ENCODE data around the gene CEP131.
"Not testable (repeated sequence)": the region's sequence is repeated elsewhere in the genome, so short reads cannot be mapped to it uniquely, and the experiment has no call there.

The CEP131 gene

GRCh38 chr17:81238815-81239713 lies 16.3 kb upstream of the CEP131 start, which contains the start of the genes NDUFAF8 and TEPSIN:
Gene NDUFAF8 (plus strand): TSS chr17:81239318. CDS start chr17:81239364, 46 bp downstream.
Gene TEPSIN (minus strand): TSS chr17:81239055. CDS start chr17:81239033, 22 bp downstream.
- peak; percentile 100 for DNase-seq (ENCODE audit: low read depth in 2 of 2)

- no peak for DNase-seq (ENCODE audit: low read depth in 2 of 2)
Observed at GRCh38 chr17:81238490-81238814, 15.7 kb upstream of the CEP131 start.

DNA sequence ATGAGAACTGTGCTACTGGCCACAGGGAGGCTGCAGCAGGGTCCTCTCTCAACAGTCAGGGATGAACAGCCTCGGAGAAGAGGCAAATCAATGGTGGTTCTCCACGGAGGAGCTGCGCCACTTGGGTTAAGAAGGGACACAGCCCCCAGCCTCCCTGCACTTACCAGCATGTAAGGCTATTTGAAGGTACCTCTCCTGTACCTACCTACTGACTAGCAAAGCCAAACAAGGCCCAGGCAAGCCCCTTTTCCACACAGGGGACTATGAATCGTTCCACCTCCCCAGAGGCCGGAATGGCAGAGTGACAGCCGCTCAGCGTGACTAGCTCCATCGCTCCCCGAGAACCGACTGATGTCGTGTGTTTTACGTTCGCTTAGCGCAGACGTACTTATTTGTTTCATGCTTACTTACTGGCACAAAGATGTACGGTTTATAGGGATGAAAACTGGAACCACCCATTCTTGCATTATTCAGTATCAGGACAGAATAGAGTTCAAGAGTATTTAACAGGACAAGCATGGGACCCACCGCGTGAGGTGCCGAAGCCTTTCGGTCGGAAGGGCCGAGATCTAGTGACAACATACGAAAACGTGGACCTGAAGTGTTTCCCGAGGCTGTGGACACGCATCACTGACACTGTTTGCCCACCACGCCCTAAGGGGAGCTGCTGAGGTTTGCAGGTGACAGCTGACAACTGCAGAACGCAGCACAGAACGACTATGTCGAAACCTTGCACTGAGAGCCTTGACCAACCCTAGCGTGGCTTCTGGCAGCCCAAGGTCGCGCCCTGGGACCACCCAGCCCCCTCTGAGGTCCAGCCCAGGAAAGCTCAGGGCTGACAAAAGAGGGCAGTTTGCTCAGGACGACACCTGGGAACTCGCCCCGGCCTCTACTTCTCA lies 15.1 kb upstream of the CEP131 start:
- DNase-seq (ENCODE audit: low read depth in 2 of 2): no peak

DNA sequence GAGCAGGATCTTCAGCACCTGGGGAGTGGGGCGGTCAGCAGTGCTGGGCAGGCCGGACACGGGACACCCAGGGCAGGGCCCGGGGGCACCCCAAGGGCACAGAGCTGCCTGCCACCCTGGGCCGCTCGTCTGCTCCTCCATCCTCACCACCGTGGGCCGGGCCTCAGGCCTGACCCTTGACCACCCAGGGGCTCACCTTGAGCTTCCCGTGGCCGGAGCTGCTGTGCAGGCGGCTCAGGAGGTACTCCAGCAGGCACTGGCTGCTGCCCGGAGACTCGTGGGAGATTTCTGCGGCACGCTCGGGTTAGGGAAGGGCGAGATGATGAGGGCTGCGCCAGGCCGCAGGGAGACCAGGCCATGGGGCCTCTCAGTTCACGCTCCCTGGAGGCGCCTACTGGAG lies 14.0 kb upstream of the CEP131 start:
- no peak for DNase-seq (ENCODE audit: low read depth in 2 of 2)

DNA sequence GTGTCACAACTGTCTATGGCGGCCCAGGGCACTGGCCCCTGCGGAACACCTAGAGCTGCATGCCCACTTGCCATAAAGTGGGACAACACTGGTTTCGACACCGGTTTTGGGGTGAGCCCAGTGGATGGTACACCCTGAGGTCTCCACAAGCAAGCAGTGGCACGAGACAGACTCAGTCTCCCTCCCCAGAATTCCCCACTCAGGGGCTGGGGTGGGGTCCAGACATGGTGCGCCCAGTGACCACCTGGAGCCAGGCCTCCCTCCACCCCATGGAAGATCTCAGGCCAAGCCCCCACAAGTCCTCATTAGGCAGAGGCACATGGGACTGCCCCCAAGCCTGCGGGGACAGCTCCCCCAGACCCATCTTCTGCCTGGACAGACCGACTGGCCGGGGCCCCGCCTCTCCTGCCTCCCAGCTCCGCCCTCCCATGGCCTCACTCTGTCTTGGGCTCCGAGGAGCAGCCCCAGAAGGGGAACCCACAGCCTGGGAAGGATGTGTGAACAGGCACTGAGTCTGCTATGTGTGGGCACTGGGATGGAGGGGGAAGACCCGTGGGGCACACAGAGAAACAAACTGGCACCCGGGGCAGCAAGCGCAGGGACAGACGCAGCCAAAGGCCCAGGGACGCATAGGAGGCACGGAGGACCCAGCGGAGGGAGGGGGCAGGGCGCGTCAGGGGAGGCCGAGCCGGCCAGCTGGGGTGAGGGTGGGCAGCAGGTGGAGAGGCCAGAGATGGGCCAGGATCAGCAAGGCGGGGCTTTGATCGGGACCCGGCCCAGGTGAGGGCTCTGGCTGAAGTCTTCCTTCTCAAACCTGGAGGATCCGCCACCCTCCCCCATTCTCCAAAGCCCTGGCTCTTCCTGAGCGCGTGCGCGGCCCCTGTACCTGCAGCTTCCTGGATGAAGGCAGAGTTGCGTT lies 13.3 kb upstream of the CEP131 start:
- DNase-seq (ENCODE audit: low read depth in 2 of 2): no peak

DNA sequence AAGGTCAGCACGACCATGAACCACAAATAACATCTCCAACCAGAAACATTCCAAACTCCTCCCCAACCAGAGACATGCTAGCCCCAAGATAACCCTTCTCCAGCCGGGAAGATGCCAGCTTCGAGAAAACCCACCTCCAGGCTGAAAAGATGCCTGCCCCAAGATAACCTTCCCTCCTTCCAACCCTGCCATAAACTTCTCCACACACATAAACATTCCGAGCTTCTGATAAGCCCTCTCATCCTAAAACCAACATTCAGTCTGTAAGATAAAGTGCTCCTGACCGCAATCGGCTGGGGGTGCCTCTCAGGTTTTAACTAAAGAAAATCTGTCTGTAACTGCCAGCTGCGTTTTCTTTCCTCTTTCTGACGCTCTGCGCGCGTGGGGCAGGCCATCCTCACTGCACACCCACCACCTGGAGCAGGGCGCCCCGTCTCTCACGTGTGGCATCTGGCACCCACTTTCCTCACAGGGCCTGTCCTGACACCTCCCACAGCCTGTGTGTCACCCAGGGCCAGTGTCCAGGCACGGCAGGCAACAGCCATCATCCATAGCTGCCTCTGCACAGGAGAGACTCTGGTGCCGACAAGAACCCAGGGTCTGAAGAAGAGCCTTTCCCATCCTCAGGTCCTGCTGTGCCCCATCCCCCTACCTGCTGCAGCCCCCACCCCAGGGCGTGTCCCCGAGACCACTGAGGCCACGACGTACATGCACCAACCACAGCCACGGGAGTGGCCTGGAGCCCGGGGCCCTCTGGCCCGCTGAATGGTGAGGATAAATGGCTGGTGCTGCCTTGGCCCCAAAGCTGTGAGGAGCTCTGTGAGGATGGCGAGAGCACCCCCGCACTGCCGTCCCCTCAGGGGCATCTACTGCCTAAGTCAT lies 12.4 kb upstream of the CEP131 start:
- DNase-seq (ENCODE audit: low read depth in 2 of 2): no peak

DNA sequence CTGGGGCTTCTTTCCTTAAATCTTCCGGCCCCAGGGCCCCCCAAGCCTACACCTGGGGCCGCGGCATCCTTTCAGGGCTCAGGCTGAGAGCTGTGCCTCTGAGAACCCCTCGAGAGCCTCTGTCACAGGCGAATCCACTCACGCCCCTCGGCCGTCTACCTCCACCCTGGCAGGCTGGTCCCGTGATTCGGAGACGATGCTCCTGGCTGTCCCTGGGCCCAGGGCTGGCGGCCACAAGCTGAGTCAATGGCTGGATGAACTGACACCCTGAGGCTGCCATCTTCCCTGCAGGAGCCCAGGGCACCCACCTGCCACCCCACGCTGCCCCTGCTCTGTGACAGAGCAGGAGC lies 11.7 kb upstream of the CEP131 start:
- DNase-seq (ENCODE audit: low read depth in 2 of 2): no peak

DNA sequence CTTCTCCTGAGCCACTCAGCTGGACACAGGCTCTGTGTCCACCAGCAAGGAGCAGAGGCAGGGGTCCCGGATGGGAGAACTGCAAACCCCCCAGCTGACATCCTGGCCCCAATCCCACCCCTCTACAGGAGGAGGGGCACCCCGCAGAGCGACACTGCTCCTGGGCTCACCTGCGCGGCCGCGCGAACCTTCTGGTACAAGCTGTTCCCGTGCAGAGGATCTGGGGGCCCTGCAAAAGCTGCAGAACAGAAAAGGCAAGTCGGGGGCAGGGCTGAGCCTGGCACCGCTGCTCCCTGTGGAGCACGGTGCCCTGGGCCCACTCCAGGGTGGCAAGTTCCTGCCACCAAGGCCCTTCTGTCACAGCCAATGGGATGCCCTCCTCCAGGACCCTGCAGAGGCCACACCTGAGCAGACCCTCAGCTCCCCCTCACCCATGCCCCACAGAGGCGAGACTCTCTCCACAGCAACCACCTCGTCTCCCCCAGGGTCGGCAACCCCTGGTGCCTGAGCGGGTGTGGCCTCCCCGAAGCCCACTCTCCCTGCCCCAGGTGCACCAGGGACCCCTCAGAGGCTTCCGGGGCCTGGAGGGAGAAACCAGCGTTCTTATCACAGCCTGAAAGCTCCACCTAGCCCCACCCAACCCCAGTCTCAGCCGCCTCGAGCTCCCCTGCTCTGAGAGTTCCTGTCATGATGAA lies 11.2 kb upstream of the CEP131 start:
- DNase-seq (ENCODE audit: low read depth in 2 of 2): no peak

DNA sequence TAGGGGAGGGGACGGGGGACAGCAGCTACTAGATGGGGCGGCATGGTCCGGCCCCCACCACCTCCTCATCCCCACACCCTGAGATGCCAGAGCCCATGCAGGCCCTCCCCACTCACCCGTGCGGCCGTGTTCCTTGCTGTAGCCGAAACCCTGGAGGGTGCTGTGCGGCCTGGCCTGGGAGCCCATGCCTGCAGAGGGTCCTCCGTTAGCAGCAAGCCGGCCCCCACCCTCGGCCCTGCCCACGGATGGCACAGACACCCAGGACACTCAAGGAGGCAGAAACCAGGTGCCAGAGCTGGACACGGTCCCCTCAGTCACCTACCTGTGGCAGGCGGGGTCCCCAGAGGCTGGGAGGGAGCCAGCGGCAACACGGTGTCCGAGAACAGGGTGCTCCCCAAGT lies 10.6 kb upstream of the CEP131 start:
- DNase-seq (ENCODE audit: low read depth in 2 of 2): no peak

DNA sequence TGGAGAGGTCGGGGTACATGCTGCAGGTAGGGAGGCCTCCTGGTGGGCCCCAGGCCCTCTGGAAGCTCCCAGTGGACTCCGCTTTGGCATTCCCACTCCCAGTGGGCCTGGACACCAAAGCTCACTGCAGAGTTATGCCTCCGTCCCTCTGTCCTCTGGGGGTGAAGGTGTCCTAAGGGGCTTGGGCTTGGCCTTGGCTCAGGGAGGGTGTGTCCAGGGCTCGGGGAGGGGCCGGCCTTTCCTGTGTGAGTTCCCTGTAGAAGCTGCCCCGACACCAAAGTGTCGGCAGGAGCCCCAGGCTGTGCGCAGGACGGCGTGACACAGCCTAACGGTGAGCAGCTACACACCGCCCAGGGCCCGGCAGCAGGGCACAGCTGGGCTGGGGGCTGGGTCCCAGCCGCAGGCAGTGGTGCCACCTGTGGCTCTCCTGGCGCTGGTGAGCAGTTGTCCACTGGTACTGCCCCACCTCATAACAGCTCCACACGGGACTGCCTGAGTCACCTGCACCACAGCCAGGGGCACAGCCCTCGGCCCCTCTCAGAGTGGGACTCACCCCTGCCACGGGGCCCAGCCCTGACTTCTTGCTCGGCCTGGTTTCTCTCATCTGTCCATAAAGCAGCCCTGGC lies 10.0 kb upstream of the CEP131 start:
- no peak for DNase-seq (ENCODE audit: low read depth in 2 of 2)

DNA sequence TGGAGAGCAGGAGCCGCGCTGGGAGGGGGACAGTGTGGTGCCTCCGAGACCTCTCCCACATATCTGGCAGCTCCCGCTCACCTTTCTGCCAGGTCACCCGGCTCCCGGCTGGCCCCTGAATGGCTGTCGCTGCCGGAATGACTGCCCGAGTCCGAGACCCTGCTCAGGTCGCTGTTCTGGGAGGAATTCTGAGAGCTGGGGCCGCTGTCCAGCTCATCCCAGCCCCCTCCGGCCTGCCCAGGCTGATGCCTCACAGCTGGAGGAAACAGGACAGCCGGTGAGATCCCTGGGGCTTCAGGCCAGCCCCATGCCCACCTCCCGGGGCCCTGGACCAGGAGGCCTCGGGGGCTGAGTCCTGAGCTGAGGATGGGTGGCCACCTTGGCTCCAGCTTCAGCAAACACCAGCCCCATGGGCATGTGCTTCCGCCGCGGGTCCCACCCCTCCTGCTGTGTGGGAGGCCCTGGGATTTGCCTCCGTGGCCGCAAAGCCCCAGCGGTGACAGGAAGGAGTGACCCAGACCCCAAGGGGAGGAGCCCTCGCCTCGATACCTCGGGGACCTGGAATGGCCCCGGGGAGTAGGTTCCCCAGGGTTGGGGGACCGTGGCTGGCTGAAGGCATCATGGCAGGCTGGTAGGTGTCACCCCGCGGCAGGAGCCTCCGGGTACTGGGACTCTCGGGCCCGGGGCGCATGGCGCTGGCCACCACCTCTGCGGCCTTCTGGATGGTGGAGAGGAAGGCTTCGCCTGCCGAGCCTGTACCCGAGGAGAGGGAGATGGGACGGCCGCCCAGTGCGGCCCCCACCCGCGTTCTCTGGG lies 9.2 kb upstream of the CEP131 start:
- DNase-seq (ENCODE audit: low read depth in 2 of 2): no peak

DNA sequence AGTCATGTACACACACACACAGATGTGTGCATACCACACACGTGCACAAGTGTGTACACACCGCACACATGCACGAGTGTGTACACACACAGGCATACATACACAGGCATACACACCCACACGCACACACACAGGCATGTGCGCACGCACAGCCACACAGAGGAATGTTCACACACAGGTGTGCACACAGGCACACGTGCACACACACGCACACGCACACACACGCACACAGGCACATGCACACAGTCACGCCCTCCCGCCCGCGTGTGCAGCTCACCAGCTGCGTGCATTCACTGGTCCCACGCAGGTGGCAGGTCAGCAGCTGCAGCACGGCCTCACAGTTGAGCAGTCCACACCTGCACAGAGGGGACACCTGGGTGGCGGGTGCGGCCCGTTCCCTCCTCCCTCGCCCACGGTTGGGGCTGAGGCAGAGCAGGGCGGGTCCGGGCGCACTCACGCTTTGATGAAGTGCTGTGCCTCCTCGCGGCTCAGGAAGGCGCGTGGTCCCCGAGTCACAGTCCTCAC lies 8.4 kb upstream of the CEP131 start:
- DNase-seq (ENCODE audit: low read depth in 2 of 2): no peak

- DNase-seq (ENCODE audit: low read depth in 2 of 2): no peak
Observed at GRCh38 chr17:81230043-81230820, 7.5 kb upstream of the CEP131 start.

DNA sequence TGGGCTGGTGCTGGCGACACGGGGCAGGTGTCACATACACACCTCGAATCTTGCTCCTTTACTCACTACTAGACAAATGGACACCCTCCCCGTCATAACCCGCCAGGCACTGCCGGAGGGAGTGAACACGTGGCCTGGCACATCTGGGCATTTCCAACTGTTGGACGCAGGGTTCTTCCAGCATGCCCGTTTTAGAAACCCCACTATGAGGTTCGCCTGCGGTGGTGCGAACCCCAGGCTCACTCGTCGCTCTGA lies 6.8 kb upstream of the CEP131 start:
- DNase-seq (ENCODE audit: low read depth in 2 of 2): no peak

DNA sequence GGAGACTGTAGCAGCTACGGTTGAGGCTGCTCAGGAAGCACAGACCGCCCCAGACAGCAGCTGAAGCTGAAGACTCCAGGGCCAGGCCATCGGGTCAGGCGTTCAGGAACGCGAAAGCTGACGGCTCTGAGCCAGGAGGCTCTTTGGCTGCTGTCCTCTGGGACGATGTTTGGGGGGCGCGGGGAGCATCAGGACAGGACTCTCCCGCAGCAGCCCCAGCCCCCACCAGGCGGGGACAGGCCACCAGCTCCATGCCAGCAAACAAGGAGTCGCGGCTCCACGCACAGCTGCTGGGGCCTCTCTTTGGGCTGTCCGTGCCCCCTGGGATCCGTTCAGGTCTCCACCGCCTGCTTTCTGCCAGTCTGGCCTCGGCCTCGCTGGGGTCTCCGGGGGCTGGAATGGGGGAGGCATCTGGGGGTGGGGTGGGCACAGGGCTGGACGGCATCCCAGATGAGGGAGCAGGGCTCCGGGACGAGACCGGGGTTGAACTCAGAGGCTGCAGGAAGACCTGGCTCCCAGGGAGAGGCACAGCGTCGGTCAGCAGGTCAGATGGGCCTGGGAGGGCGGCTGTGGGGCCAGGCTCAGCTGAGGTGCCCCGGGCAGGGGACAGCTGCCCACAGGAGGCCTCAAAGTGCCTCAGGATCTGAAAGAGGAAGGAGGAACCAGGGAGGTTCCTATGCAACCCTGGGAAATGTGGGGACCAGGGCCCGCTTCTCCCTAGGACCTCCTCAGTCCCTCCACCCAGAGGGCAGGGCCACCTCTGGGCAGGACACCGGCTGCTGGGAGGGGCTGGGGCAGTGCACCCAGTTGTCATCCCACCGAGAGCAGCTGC lies 6.3 kb upstream of the CEP131 start:
- no peak for DNase-seq (ENCODE audit: low read depth in 2 of 2)

DNA sequence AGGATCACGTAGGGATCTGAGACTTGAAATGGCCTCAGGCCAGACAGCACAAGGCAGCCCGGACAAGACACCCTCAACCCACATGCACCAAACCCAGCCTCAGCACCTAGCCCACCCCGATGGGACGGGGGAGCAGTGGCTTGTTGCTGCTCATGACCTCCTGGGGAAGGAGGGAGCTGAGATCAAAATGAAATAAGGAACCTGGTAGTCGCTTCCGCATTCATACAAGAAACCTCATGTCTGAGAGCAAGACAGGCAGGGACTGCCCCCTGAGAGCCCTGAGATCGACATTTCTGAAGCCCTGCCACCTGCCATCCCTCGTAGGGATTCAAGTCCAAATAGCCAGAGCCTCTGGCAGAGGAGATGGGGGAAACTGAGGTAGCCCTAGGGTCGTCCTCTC lies 5.7 kb upstream of the CEP131 start:
- DNase-seq (ENCODE audit: low read depth in 2 of 2): no peak

DNA sequence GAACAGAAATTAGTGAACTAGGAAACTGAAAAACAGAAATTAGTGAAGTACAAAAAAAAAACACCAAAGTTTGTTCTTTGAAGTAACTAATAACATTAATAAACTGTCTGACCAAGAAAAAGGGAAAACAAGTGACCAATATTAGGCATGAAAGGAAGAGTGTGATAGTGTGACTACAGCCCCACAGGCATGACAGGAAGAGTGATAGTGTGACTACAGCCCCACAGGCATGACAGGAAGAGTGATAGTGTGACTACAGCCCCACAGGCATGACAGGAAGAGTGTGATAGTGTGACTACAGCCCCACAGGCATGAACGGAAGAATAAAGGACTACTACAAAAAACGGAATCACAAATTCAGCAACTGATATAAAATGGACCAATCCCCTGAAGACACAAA lies 4.9 kb upstream of the CEP131 start:
- DNase-seq (ENCODE audit: low read depth in 2 of 2): not testable (repeated sequence)
